Stimulated activated CD4-positive, alpha-beta T cell treated with anti-CD3 and anti-CD28 coated beads, Interleukin-15, amount 100 ng/mL, for 24 hours (primary cell): ENCODE results near the gene GHSR.

ENCODE experiments used
- DNase-seq: peaks from one replicate; pipeline ENCODE4 v3.0.0-alpha.2; 2020

GHSR gene, protein sequence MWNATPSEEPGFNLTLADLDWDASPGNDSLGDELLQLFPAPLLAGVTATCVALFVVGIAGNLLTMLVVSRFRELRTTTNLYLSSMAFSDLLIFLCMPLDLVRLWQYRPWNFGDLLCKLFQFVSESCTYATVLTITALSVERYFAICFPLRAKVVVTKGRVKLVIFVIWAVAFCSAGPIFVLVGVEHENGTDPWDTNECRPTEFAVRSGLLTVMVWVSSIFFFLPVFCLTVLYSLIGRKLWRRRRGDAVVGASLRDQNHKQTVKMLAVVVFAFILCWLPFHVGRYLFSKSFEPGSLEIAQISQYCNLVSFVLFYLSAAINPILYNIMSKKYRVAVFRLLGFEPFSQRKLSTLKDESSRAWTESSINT

DNA sequence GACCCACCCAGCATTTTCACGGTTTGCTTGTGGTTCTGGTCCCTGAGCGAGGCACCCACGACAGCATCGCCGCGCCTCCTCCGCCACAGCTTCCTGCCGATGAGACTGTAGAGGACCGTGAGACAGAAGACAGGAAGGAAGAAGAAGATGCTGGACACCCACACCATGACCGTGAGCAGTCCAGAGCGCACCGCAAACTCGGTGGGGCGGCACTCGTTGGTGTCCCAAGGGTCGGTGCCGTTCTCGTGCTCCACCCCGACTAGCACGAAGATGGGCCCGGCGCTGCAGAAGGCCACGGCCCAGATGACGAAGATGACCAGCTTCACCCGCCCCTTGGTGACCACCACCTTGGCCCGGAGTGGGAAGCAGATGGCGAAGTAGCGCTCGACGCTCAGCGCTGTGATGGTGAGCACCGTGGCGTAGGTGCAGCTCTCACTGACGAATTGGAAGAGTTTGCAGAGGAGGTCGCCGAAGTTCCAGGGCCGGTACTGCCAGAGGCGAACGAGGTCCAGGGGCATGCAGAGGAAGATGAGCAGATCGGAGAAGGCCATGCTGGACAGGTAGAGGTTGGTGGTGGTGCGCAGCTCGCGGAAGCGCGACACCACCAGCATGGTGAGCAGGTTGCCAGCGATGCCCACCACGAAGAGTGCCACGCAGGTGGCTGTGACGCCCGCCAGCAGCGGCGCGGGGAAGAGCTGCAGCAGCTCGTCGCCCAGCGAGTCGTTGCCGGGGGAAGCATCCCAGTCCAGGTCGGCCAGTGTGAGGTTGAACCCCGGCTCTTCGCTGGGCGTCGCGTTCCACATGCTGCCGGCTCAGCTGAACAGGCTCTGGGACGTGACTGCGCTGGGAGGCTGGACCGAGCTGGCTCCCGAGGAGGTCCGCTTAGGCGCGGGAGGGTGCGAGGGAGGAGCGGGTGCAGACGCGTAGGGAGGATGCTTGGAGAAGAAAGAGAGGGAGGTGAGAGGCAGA, at the start of gene GHSR:
Gene GHSR (minus strand): TSS at position 846 of the 969 bp plus-strand sequence. CDS start 43 bp downstream, at position 803.
- peak; percentile 25 for DNase-seq

- DNase-seq: peak; percentile 88
Measured at GRCh38 chr3:172490198-172490669, 42.0 kb upstream of the GHSR start.

GRCh38 chr3:172478116-172478515, 29.9 kb upstream of the GHSR start:
- no peak for DNase-seq

- DNase-seq: no peak
Measured at GRCh38 chr3:172476347-172476746, 28.1 kb upstream of the GHSR start.

- DNase-seq: no peak
Measured at GRCh38 chr3:172475703-172476102, 27.4 kb upstream of the GHSR start.

DNA sequence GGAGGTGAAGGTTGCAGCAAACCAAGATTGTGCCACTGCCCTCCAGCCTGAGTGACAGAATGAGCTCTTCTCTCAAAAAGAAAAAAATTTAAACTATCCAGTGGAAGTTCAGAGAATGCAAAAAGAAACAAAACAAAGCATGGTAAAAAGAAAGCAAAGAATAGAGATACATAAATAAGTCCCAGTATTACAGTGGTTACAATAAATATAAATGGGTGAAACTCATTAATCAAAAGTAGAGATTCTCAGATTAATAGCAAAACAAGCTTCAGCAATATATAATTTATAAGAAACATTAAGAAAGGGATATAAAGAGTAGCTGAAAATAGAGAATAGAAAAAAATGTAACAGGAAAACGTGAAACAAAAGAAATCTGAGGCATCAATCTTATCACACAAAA, 23.6 kb upstream of the GHSR start:
- no peak for DNase-seq

- DNase-seq: no peak
Measured at GRCh38 chr3:172470588-172470987, 22.3 kb upstream of the GHSR start.

DNA sequence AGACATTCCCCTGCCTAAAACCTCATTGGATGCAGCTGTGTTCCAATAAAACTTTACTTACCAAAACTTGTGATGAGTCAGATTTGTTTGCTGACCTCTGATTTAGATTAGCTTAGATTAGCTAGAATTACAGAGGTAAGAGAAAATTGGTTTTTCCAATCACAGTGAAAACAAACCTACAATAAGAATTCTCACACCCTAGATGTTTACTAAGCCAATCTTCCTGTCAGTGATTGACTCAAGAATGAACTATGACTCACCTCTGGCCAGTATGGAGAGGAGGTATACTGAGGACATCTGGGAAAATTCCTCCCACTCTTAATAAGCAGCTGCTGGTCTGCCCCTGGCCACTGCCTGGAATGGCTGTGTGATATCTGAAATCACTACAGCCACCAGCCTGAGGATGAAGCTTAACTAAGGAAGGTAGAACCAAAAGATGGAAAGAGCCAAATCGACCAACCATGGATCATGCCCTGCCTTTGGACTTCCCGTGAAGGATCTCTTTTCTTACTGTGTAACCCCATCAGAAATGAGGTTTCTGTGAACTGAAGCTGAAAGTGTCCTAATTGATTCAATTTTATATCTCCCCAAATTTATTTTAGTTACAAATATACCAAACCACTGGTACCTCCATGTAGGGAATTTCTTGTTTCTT, 19.0 kb upstream of the GHSR start:
- DNase-seq: no peak

DNA sequence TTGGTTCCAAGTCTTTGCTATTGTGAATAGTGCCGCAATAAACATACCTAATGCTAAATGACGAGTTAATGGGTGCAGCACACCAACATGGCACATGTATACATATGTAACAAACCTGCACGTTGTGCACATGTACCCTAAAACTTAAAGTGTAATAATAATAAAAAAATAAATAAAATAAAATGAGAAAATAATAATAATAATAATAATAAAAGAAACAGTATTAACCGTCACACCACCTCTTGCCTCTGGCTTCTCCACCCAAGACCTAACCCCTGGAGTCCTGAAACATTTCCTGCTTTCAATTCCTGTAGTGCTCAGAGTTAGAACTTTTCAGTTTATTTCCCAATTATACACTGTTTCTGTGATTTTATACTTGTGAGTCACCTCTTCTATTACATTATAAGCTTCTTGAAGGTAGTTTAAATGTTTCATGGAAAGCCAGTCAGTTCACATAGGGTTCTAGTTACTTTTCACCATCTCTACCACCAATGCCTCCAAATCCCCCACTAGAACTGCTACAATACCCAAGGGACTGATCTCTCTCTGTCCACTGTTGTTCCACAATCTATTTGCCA, 18.4 kb upstream of the GHSR start:
- DNase-seq: no peak

- no peak for DNase-seq
Measured at GRCh38 chr3:172465281-172465680, 17.0 kb upstream of the GHSR start.

DNA sequence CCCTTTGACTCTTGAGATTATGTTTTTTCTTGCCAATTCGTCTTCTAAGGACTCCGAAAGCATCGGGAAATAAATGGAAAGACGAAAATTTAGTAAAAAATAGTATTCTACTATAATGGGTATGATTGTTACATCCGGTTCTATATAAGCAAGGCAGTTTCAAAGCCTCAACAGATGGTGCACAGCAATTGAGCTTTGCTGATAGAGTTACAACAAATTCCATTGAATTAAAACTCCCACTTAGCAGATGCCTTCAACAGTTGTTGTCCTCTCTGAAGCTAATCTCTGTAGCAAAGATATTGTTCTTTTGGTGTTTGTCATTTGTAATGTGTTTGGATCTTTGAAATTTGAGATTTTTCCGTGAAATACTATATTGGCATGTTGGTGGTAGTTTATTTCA, 16.1 kb upstream of the GHSR start:
- DNase-seq: no peak

GRCh38 chr3:172461530-172462138, 13.4 kb upstream of the GHSR start:
- no peak for DNase-seq

GRCh38 chr3:172456404-172456803, 8.1 kb upstream of the GHSR start:
- no peak for DNase-seq

- DNase-seq: no peak
Measured at GRCh38 chr3:172454180-172454579, 5.9 kb upstream of the GHSR start.

DNA sequence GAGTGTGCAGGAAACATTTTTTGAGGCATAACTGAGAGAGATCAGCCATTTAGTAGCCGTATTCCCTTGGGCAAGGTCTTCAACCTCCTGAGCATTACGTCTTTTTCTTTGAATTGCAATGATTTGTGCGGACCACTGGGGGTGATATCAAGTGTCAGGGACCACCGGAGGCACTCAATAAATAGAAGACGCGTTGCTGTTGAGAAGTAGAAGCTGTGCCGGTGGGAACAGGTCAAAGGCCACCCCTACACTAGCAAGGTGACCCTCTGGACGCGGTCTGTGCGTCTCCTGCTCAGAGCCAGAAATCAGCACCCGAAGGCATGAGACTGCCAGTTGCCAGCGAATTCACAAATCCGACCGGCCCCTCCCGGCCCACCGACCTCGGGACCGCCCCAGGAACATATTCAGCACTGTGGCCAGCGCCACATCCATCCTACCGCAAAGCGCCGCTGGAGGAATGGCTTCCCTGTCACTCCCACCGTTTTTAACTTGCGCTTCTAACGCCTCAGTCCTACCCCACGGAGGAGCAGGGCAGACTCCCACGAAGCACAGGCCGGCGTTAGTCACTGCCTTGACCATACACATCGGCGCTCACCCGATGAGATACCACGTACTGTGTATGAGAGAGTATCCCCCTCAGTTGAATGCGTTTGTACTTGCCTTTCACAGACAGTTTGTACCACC, 1.4 kb upstream of the GHSR start:
- peak; percentile 27 for DNase-seq

DNA sequence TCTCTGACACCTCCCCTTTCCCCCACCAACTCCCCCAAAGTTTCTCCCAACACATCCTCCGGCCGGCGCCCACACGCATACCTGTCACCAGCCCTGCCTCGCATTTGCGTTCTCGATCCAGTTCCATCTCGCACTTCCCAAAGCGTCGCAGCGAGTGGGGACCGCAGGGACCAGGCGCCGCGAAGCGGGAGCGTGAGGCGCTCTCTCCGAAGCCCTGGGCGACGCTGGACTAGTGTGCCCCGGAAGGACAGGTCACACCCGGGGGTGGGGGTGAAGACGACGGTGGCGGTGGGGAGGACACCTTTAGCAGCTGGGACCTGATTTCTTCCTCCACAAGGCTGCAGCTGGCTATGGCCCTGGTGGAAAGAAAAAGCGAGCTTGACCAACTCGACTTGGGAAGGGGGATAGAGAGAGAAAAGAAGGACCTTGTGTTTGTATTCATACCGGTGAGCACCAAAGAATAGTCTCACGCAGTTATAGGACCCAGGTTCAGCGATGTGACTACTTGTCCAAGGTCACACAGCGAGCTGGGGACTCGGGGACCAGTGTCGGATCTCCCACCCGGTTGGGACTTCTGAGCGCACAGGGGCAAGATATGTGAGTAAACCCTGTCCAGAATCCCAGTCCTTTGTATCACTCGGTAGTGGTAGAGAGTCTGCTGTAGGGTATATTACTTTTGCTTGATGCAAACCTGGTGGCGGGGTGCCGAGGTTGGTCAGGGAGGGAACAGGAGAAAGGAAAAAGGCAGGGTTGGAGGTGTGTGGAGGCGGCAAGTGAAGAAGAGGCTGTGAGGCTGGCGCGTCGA, 607 bp upstream of the GHSR start:
- DNase-seq: peak; percentile 4

DNA sequence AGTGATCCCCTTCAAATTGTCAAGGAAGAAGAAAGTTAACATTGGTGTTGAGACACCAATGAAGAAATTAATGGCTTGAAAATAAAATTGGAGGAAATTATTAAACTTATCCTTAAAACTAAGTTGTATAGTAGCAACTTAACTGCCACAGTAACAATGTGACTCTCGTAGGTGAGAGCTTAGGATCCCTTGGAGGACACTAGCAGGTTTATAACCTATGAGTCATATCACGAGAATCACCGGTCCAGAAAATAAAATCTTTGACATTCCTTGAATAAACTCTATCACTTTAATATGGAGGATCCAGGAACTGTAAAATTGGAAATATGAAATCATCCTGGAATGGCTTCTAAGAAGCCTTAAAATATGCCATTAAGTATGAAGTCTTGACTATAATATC, 2.1 kb downstream of the GHSR start:
- DNase-seq: no peak

GRCh38 chr3:172444821-172445220, 3.4 kb downstream of the GHSR start:
- DNase-seq: no peak

GRCh38 chr3:172442606-172443005, 5.7 kb downstream of the GHSR start:
- DNase-seq: no peak

DNA sequence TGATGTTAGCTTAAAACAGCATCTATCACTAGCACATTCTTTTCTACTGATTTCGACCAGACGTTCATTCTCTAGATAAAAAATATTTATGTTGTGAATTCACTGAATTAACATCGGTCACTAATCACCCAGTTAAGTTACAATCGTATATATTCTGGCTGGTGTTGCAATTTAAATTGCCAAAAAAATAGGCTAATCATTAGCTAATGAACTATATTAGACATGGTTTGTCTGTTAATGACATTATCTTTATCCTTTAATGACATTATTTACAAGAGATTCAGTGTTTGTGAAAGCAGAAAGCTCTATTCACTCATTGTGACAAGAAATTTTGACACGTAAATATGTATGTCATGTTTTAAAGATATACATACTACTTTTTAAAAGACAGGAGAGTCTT, 6.7 kb downstream of the GHSR start:
- no peak for DNase-seq

DNA sequence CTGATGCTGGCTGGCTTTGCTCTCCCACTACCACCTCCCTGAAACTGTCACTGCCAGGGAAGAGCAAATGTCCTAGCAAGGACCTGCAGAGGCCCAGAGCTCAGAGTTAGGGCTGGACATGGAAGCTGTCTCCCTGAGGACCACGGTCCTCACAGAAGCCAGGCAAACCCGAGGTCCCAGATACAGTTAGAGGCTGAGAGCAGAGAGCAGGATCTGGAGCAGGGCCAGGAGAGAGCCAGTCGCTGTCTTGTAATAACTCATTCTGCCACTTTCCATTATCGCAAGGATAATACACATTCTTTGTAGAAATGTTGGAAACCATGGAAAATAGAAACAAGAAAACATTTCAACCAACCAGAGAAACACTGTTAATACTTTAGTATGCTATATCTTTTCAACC, 10.1 kb downstream of the GHSR start:
- no peak for DNase-seq
